NCI-H1105 treated with DMSO at 0.1 percent for 48 hours (cell line): Measurements from ENCODE around the gene GPX4.
A peak's percentile ranks its signal among the peaks of the same experiment; 100 is the strongest.

Experiments used
- DNase-seq: peaks from one replicate; lab custom pipeline; 2025; lab: John Stamatoyannopoulos, UW

GPX4 gene

GRCh38 chr19:1068009-1069001 is 35.5 kb upstream of the GPX4 start:
- DNase-seq, result no peak

GRCh38 chr19:1069009-1069779 is 34.6 kb upstream of the GPX4 start:
- no peak for DNase-seq

GRCh38 chr19:1070576-1070930 is 33.2 kb upstream of the GPX4 start:
- DNase-seq, result no peak

- DNase-seq, result no peak
Measured at GRCh38 chr19:1070931-1071791, 32.6 kb upstream of the GPX4 start.

GRCh38 chr19:1072371-1073015 is 31.3 kb upstream of the GPX4 start:
- DNase-seq, result no peak

- no peak for DNase-seq
Measured at GRCh38 chr19:1073063-1073955, 30.5 kb upstream of the GPX4 start.

- DNase-seq, result no peak
Measured at GRCh38 chr19:1073956-1074517, 29.8 kb upstream of the GPX4 start.

GRCh38 chr19:1074544-1075283 is 29.1 kb upstream of the GPX4 start:
- peak; percentile 86 for DNase-seq

- DNase-seq, result no peak
Measured at GRCh38 chr19:1076046-1076386, 27.8 kb upstream of the GPX4 start.

GRCh38 chr19:1076951-1077350 is 26.8 kb upstream of the GPX4 start:
- no peak for DNase-seq

GRCh38 chr19:1079566-1080111 is 24.2 kb upstream of the GPX4 start:
- DNase-seq, result no peak

GRCh38 chr19:1080360-1081161 is 23.2 kb upstream of the GPX4 start:
- no peak for DNase-seq

GRCh38 chr19:1081301-1082164 is 22.3 kb upstream of the GPX4 start:
- peak; percentile 65 for DNase-seq

- peak; percentile 93 for DNase-seq
Measured at GRCh38 chr19:1082165-1082927, 21.4 kb upstream of the GPX4 start.

GRCh38 chr19:1082928-1083816 is 20.6 kb upstream of the GPX4 start:
- DNase-seq, result no peak
